LNCAP (cell line): ENCODE data around the gene CA10.

Experiments
- CTCF ChIP-seq: fragments of 450-650 bp; IDR thresholded peaks from 2 replicates; pipeline ENCODE4 v1.5.1; 2017; ENCODE audit warnings: mild to moderate bottlenecking

Gene CA10

GRCh38 chr17:51706093-51706492 is 452.4 kb downstream of the CA10 start:
- TF ChIP-seq CTCF: no peak

- TF ChIP-seq CTCF: no peak
Measured at GRCh38 chr17:51703361-51704341, 454.9 kb downstream of the CA10 start.

- no peak for TF ChIP-seq CTCF
Measured at GRCh38 chr17:51702963-51703360, 455.6 kb downstream of the CA10 start.

- TF ChIP-seq CTCF: no peak
Measured at GRCh38 chr17:51701501-51701900, 457.0 kb downstream of the CA10 start.

GRCh38 chr17:51700011-51700760 is 458.3 kb downstream of the CA10 start:
- TF ChIP-seq CTCF: no peak

GRCh38 chr17:51699303-51699702 is 459.2 kb downstream of the CA10 start:
- TF ChIP-seq CTCF: no peak

GRCh38 chr17:51692917-51693316 is 465.6 kb downstream of the CA10 start:
- TF ChIP-seq CTCF: no peak
